ENCODE results near the gene TAAR2. TPM values are rescaled to one million over a fixed set of nuclear protein-coding genes. Genes with fewer than 3 reads are reported as not detected.

Gene TAAR2
- polyA plus RNA-seq, 1 donor (not counting 4 experiments of a cell fraction or from before 2014, with no cell fraction given), result not detected

GRCh38 chr6:132666118-132666517, 42.0 kb upstream of the TAAR2 start:
- H3K27ac ChIP-seq (ENCODE audit: control insufficient read depth, insufficient read depth, low read length), result no peak overlapping the region
- no peak overlapping the region for H3K9ac ChIP-seq (ENCODE audit: control insufficient read depth, extremely low read depth, insufficient read depth, low read length)
- H3K4me2 ChIP-seq (ENCODE audit: control insufficient read depth, extremely low read depth, insufficient read depth, low read depth, low read length), result no peak overlapping the region
- H2AFZ ChIP-seq (ENCODE audit: control insufficient read depth, low read length), result no peak overlapping the region
- H3K9me3 ChIP-seq (ENCODE audit: control insufficient read depth, low read depth, low read length), result no peaks in the 10 kb centered on the region
- no peaks in the 10 kb centered on the region for H4K20me1 ChIP-seq (ENCODE audit: control insufficient read depth, extremely low read depth, insufficient read depth, low read length)
- no peaks in the 10 kb centered on the region for H3K4me1 ChIP-seq (ENCODE audit: control insufficient read depth, extremely low read depth, insufficient read depth, low read length)
- dilution Hi-C loops (cut with MboI; ENCODE audit: extremely low pct_ligation_motif_present, low sequenced_read_pairs), result no loop called here
- FAIRE-seq, result no peak
- H3K9me1 ChIP-seq (ENCODE audit: control insufficient read depth, extremely low read depth, insufficient read depth, low read length), result no peaks in the 10 kb centered on the region
- H3K27me3 ChIP-seq (ENCODE audit: control insufficient read depth, extremely low read depth, insufficient read depth, low read length), result no peaks in the 10 kb centered on the region
- no peaks in the 10 kb centered on the region for H3K79me2 ChIP-seq (ENCODE audit: control insufficient read depth, insufficient read depth, low read length)
- H3K36me3 ChIP-seq (ENCODE audit: control insufficient read depth in 2 of 2, extremely low read depth in 1 of 2, insufficient read depth in 2 of 2, low read length in 2 of 2), result no peaks in the 10 kb centered on the region
- H3K4me3 ChIP-seq (ENCODE audit: control insufficient read depth in 2 of 3, extremely low read depth in 1 of 3, insufficient read depth in 2 of 3, low read depth in 1 of 3, low read length in 3 of 3), result no peak overlapping the region
- TF ChIP-seq, protein P1, sequence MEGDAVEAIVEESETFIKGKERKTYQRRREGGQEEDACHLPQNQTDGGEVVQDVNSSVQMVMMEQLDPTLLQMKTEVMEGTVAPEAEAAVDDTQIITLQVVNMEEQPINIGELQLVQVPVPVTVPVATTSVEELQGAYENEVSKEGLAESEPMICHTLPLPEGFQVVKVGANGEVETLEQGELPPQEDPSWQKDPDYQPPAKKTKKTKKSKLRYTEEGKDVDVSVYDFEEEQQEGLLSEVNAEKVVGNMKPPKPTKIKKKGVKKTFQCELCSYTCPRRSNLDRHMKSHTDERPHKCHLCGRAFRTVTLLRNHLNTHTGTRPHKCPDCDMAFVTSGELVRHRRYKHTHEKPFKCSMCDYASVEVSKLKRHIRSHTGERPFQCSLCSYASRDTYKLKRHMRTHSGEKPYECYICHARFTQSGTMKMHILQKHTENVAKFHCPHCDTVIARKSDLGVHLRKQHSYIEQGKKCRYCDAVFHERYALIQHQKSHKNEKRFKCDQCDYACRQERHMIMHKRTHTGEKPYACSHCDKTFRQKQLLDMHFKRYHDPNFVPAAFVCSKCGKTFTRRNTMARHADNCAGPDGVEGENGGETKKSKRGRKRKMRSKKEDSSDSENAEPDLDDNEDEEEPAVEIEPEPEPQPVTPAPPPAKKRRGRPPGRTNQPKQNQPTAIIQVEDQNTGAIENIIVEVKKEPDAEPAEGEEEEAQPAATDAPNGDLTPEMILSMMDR (optimal IDR thresholded peaks at IDR 0.05 in 1 of 3, IDR thresholded peaks at IDR 0.05 in 1 of 3, conservative IDR thresholded peaks at IDR 0.05 in 1 of 3; ENCODE audit: extremely low read depth in 1 of 3, insufficient read depth in 2 of 3, low read length in 3 of 3), result no peak
- no peak for TF ChIP-seq EZH2 (IDR thresholded peaks at IDR 0.05; ENCODE audit: low read length)
- DNase-seq (ENCODE audit: low read depth, low spot score), result no peak

DNA sequence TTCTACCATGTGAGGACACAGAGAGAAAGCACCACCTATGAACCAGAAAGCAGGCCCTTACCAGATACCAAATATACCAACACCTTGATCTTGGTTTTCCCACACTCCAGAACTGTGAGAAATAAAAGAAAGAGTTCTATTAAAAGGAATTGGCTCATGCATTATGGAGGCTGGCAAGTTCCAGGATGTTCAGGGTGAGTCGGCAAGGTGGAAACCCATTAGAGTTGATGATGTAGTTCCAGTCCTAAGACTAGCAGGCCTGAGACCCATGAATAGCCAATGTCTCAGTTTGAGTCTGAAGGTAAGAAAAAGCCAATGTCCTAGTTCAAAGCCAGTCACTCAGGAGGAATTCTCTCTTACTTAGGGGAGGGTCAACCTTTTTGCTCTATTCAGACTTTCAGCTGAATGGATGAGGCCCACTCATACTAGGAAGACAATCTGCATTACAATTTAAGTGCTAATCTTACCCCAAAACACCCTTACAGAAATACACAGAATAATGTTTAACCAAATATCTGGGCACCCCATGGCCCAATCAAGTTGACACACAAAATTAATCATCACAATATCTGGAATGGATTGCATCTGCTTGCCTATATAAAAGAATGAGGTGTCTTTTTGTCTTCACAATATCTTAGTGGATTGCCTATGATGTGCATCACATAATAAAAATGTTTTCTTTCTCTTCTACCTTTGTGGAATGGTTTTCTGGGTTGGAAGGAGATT, 40.4 kb upstream of the TAAR2 start:
- FAIRE-seq, result no peak
- Histone ChIP-seq H3K9me1 (ENCODE audit: control insufficient read depth, extremely low read depth, insufficient read depth, low read length) (no peaks in the 10 kb centered on the region), H3K79me2 (ENCODE audit: control insufficient read depth, insufficient read depth, low read length) (no peaks in the 10 kb centered on the region), H3K4me2 (ENCODE audit: control insufficient read depth, extremely low read depth, insufficient read depth, low read depth, low read length) (no peak overlapping the region), H3K4me1 (ENCODE audit: control insufficient read depth, extremely low read depth, insufficient read depth, low read length) (no peaks in the 10 kb centered on the region), H2AFZ (ENCODE audit: control insufficient read depth, low read length) (no peak overlapping the region), H4K20me1 (ENCODE audit: control insufficient read depth, extremely low read depth, insufficient read depth, low read length) (no peaks in the 10 kb centered on the region), H3K27ac (ENCODE audit: control insufficient read depth, insufficient read depth, low read length) (no peak overlapping the region), H3K9ac (ENCODE audit: control insufficient read depth, extremely low read depth, insufficient read depth, low read length) (no peak overlapping the region), H3K27me3 (ENCODE audit: control insufficient read depth, extremely low read depth, insufficient read depth, low read length) (no peaks in the 10 kb centered on the region), H3K9me3 (ENCODE audit: control insufficient read depth, low read depth, low read length) (no peaks in the 10 kb centered on the region), H3K4me3 (ENCODE audit: control insufficient read depth in 2 of 3, extremely low read depth in 1 of 3, insufficient read depth in 2 of 3, low read depth in 1 of 3, low read length in 3 of 3) (no peak overlapping the region), H3K36me3 (ENCODE audit: control insufficient read depth in 2 of 2, extremely low read depth in 1 of 2, insufficient read depth in 2 of 2, low read length in 2 of 2) (no peaks in the 10 kb centered on the region)
- dilution Hi-C loops (cut with MboI; ENCODE audit: extremely low pct_ligation_motif_present, low sequenced_read_pairs), result no loop called here
- DNase-seq (ENCODE audit: low read depth, low spot score), result no peak
- TF ChIP-seq, protein P1 (optimal IDR thresholded peaks at IDR 0.05 in 1 of 3, IDR thresholded peaks at IDR 0.05 in 1 of 3, conservative IDR thresholded peaks at IDR 0.05 in 1 of 3; ENCODE audit: extremely low read depth in 1 of 3, insufficient read depth in 2 of 3, low read length in 3 of 3), result no peak
- TF ChIP-seq EZH2 (IDR thresholded peaks at IDR 0.05; ENCODE audit: low read length), result no peak

Data from keratinocyte (primary cell).